Activated CD4-positive, alpha-beta T cell treated with anti-CD3 and anti-CD28 coated beads, Interleukin-2, amount 50 U/mL, for 48 hours (primary cell): ENCODE data around the gene JOSD1.
"Not testable (repeated sequence)": the region's sequence is repeated elsewhere in the genome, so short reads cannot be mapped to it uniquely, and the experiment has no call there.

Experiments
- DNase-seq, 2 experiments: peaks; one replicate each; pipeline ENCODE4 v3.0.0-alpha.2; 2020

The JOSD1 gene

GRCh38 chr22:38675833-38676232, 24.9 kb downstream of the JOSD1 start:
- DNase-seq: no peak

DNA sequence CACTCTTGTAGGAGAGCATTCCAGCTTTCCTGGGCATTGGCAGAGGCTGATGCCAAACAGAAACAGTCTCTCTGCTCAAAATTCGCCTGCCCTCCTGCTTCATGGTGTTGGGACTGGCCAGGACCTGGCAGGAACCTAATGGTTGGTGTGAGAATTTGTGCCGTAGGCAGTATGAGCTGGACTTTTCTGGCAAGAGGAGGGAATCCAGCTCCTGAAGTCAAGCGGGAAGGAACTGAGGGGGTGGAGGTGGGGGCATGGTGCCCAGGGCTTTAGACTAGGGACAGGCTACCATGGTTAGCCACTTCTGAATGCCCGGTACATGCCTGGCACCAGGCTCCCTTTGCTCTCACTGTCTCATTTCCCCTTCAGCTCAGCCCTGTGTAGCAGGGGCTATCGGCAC, 25.9 kb downstream of the JOSD1 start:
- DNase-seq: no peak

- peak; percentile 45 to 61 for DNase-seq
Measured at GRCh38 chr22:38657045-38657909, 43.5 kb downstream of the JOSD1 start.

DNA sequence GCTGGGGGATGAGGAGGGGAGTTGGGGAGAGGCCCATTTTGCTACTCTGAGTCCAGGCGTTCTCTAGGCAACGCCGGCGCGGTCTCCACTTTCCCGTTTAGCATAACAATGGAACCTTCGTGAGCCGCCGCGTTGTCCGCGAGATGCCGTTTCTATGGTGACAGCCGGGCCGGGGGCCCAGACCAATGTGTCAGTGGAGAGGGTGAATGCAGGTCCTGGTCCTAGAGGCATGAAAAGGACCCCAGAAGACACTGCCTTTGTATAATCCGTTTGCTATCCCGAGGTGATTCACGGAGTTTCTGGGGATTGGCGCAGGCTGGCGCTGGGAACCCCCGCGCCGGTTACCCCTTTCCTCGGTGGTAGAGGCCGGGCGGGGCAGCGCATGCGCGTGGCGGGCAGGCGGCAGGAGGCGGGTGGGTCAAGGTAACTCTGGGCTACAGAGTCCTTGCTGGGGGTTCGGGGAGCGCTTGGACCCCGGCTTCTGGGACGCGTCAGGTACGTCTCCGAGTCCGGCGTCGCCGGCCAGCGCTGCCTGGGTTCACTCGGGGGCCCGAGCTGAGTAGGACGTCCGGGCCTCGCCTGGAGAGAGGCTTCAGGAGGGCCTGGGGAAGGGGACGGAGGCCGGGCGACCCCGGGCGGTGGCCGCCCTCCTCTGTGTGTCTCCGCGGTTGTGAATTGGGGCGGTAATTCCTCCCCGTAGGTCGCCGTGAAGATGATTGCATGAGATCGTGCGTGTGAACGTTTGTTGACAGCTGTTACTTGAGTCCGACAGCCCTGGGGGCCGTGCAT, 44.3 kb downstream of the JOSD1 start, which contains the start of the genes CBY1 and FAM227A:
CBY1 (plus strand) TSS at position 383 of the 789 bp plus-strand sequence. CDS start 11,417 bp downstream, outside the sequence.
FAM227A (minus strand) TSS at position 137 of the 789 bp plus-strand sequence. CDS start 6,224 bp downstream, outside the sequence.
- DNase-seq: peak; percentile 85 to 88

- DNase-seq: no peak
Measured at GRCh38 chr22:38655519-38656255, 45.1 kb downstream of the JOSD1 start.

- no peak for DNase-seq
Measured at GRCh38 chr22:38653741-38654140, 47.0 kb downstream of the JOSD1 start.

- DNase-seq: no peak
Measured at GRCh38 chr22:38652859-38653258, 47.9 kb downstream of the JOSD1 start.

DNA sequence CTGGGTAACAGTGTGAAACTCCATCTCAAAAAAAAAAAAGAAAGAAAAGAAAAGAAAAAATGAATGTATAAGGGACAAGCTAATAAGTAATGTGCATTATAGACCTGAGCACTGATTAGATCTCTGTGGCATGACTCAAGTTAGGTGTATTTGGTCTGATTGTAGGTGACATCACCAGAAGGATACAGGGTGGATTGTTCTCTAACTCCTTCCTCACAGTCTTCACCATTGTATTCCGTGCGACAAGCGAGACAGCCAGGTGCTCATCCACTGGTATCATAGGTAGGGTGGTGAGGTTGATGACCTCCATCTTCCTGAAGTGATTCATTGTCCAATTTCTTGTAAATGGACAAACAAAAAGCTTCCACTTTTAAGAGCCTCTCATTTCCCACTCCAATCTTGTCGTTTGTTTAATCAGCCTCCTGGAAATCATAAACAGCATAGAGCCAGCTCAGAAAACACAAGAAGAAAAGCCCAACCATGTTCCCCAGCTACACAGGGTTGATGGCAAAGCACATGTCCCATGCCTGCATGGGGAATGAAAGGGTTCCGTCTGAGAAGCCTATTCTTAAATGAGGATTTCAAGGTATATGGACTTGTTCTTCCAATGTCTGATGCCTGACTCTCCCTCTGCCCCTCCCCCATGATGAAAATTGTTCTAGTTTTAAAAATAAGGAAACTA, 50.8 kb downstream of the JOSD1 start:
- no peak for DNase-seq

GRCh38 chr22:38645430-38645829, 55.3 kb downstream of the JOSD1 start:
- DNase-seq: no peak

DNA sequence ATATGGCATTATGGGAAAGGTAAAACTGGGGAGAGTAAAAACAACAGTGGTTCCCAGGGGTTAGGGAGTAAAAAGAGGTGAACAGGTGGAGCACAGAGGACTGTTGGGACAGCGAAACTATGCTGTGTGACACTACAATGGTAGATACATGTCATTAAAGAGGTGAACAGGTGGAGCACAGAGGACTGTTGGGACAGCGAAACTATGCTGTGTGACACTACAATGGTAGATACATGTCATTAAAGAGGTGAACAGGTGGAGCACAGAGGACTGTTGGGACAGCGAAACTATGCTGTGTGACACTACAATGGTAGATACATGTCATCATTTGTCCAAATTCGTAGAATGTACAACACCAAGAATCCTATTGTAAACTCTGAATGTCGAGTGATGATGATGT, 56.5 kb downstream of the JOSD1 start:
- not testable (repeated sequence) for DNase-seq

DNA sequence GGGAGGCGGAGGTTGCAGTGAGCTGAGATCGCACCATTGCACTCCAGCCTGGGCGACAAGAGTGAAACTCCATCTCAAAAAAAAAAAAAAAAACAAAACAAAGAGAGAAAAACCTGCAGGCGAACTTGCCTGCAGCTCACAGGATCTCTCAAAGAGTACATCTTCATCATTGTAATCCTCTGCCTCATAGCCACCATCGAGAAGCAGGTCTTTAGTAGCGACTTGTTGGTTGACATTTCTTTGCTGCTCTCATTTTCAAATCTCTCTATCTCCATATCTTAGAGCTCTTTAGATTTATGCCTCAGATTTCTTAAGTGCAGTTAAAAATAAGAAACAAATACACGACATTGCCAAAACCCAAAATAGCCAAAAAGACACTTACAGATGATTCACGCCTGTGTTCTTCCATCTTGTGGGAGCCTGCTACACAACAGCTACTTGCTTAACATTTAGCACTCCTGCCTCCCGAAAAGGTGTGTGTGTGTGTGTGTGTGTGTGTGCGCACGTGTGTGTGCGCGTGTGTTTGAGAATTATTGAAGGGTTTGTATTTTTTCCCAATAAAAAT, 59.2 kb downstream of the JOSD1 start:
- no peak for DNase-seq

DNA sequence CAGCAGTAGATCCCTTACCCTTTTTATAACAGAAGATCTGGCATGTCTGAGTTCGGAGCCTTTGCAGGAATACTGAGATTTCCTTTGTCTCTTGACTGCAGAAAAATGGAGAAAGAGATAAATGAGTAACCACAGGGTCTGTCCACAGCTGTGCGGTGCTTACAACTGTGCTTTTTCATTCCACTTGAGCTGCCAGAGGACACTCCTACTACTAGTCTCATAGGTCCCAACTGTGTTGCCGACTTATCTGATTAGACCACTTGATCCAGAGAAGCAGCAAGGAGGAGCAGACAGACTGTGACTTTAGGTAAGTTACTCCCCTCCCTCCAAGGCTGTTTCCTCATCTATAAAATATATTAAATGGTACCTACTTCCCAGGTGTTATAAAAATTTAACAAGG, 62.0 kb downstream of the JOSD1 start:
- no peak for DNase-seq

DNA sequence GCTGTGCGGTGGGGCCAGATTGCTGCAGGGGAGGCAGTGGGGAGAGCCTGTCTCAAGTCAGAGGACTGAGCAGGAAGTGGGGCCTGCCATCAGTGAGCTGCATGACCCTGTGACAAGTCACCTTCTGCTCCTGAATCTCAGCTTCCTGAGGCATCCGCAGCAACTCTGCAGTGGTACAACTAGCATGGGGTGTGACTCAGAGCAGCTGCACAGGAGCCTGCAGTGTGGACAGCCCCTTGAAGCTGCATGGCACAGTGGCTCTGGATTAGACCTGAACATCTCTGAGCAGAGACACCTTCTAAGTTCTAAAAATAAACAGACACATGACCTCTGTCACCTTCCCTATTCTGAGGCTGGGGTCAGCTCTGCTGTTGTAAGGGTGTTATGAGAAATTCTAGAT, 62.5 kb downstream of the JOSD1 start:
- no peak for DNase-seq
